COR-L47 (cell line): Measurements from ENCODE around the gene TBX2.

Source experiments
- DNase-seq: peaks from one replicate; lab custom pipeline; 2025; lab: John Stamatoyannopoulos, UW

The TBX2 gene

GRCh38 chr17:61387511-61388305 lies 11.9 kb upstream of the TBX2 start:
- no peak for DNase-seq

GRCh38 chr17:61388561-61389356 lies 10.9 kb upstream of the TBX2 start:
- no peak for DNase-seq

- DNase-seq = no peak
Observed at GRCh38 chr17:61389670-61390478, 9.8 kb upstream of the TBX2 start.

- no peak for DNase-seq
Observed at GRCh38 chr17:61390479-61390791, 9.2 kb upstream of the TBX2 start.

- no peak for DNase-seq
Observed at GRCh38 chr17:61391595-61392291, 7.9 kb upstream of the TBX2 start.

GRCh38 chr17:61392679-61393078 lies 7.0 kb upstream of the TBX2 start:
- DNase-seq = no peak

GRCh38 chr17:61393550-61393903 lies 6.1 kb upstream of the TBX2 start:
- no peak for DNase-seq

- no peak for DNase-seq
Observed at GRCh38 chr17:61393904-61394629, 5.6 kb upstream of the TBX2 start.

GRCh38 chr17:61394630-61395408 lies 4.8 kb upstream of the TBX2 start:
- no peak for DNase-seq

GRCh38 chr17:61395409-61395982 lies 4.1 kb upstream of the TBX2 start:
- DNase-seq = no peak

GRCh38 chr17:61395983-61396585 lies 3.6 kb upstream of the TBX2 start:
- no peak for DNase-seq

GRCh38 chr17:61396586-61397085 lies 3.0 kb upstream of the TBX2 start:
- no peak for DNase-seq

- DNase-seq = no peak
Observed at GRCh38 chr17:61397086-61397842, 2.4 kb upstream of the TBX2 start.

- no peak for DNase-seq
Observed at GRCh38 chr17:61398721-61399130, 917 bp upstream of the TBX2 start.

- DNase-seq = no peak
Observed at GRCh38 chr17:61400066-61400716, 548 bp downstream of the TBX2 start.

GRCh38 chr17:61400717-61401388 lies 1.2 kb downstream of the TBX2 start:
- no peak for DNase-seq

GRCh38 chr17:61401389-61402072 lies 1.9 kb downstream of the TBX2 start:
- DNase-seq = no peak
